Mesendoderm (in vitro differentiated cells): ENCODE measurements around the gene PDZD2.
"Not testable (repeated sequence)": the region's sequence is repeated elsewhere in the genome, so short reads cannot be mapped to it uniquely, and the experiment has no call there.

ENCODE experiments used
- DNase-seq: peaks from one replicate; pipeline ENCODE4 v3.0.0; 2013
- H2AK5ac ChIP-seq: 2 replicates; pipeline ENCODE4 v1.6.1; 2013; ENCODE audit warnings: low read length, inconsistent platforms
- H2BK120ac ChIP-seq: 2 replicates; pipeline ENCODE4 v1.6.1; 2013; ENCODE audit warnings: low read depth, mild to moderate bottlenecking, low read length, moderate library complexity, mixed read lengths
- H2BK15ac ChIP-seq: replicated peaks from 2 replicates; pipeline ENCODE4 v1.6.1; 2013; ENCODE audit warnings: low read depth, mild to moderate bottlenecking, moderate library complexity
- H2BK5ac ChIP-seq: 2 replicates; pipeline ENCODE4 v1.6.1; 2013; ENCODE audit warnings: low read length, inconsistent platforms
- H3K18ac ChIP-seq: 2 replicates; pipeline ENCODE4 v1.6.1; 2013; ENCODE audit warnings: mild to moderate bottlenecking, low read length, mixed read lengths
- H3K23ac ChIP-seq: one replicate; pipeline ENCODE4 v1.6.1; 2013; ENCODE audit warnings: low read length
- H3K27ac ChIP-seq: 2 replicates; pipeline ENCODE4 v1.5.1; 2013; ENCODE audit warnings: low read depth, mild to moderate bottlenecking, inconsistent platforms, low read length, moderate library complexity
- H3K27me3 ChIP-seq: 2 replicates; pipeline ENCODE4 v1.6.1; 2013; ENCODE audit warnings: low read length, control low read depth, mild to moderate bottlenecking, inconsistent platforms; ENCODE audit not compliant: insufficient read depth, poor library complexity
- H3K36me3 ChIP-seq: 2 replicates; pipeline ENCODE4 v1.6.1; 2013; ENCODE audit warnings: low read length, inconsistent platforms; ENCODE audit not compliant: control insufficient read depth, insufficient read depth
- H3K4ac ChIP-seq: one replicate; pipeline ENCODE4 v1.6.1; 2013; ENCODE audit warnings: low read depth, mild to moderate bottlenecking, low read length, moderate library complexity
- H3K4me1 ChIP-seq: 2 replicates; pipeline ENCODE4 v1.6.1; 2013; ENCODE audit warnings: low read depth, low read length, inconsistent platforms; ENCODE audit not compliant: control insufficient read depth
- H3K4me2 ChIP-seq: 2 replicates; pipeline ENCODE4 v1.6.1; 2013; ENCODE audit warnings: low read length
- H3K4me3 ChIP-seq: 2 replicates; pipeline ENCODE4 v1.5.1; 2013; ENCODE audit warnings: mild to moderate bottlenecking, low read length
- H3K56ac ChIP-seq: one replicate; pipeline ENCODE4 v1.6.1; 2013; ENCODE audit warnings: low read length
- H3K79me1 ChIP-seq: 2 replicates; pipeline ENCODE4 v1.6.1; 2013; ENCODE audit warnings: low read length, inconsistent platforms
- H3K79me2 ChIP-seq: 2 replicates; pipeline ENCODE4 v1.6.1; 2013; ENCODE audit warnings: mild to moderate bottlenecking, low read length; ENCODE audit not compliant: control insufficient read depth, insufficient read depth
- H3K9ac ChIP-seq: 2 replicates; pipeline ENCODE4 v1.6.1; 2013; ENCODE audit warnings: low read length, inconsistent platforms
- H4K5ac ChIP-seq: one replicate; pipeline ENCODE4 v1.6.1; 2013; ENCODE audit warnings: low read length
- H4K8ac ChIP-seq: one replicate; pipeline ENCODE4 v1.6.1; 2013; ENCODE audit warnings: low read depth, mild to moderate bottlenecking, control low read depth, low read length, moderate library complexity
- WGBS: extraction: QIAGEN DNeasy Blood & Tissue Kit; methylation state at CpG from one replicate; pipeline ENCODE4 v1.1.7; 2013; ENCODE audit warnings: low lambda C conversion rate, missing lambda C conversion rate; ENCODE audit not compliant: insufficient coverage; ENCODE audit errors: extremely low coverage; 5-methylcytosine and 5-hydroxymethylcytosine counted together

Gene PDZD2

DNA sequence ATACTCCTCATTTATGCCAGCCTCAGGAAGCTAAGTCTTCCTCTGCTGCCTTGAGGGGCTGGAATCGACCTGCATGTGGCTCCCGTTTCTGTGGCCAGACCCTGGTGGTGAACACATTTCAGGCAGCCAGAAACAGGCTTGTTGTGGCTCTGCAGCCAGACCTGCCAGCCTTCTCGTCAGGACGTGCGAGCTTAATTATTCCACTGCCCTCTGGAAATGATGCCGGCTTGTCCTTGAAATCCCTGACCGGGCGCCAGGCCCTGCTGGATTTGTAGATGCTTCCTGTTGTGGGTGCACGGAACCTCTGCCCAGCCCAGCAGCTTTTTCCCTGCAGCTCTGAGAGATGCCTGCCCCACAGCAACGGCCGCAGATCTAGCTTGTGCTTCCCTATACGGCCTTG is 41.6 kb downstream of the PDZD2 start:
- no peak overlapping the region for H2BK120ac ChIP-seq
- no peaks in the 10 kb centered on the region for H3K4me1 ChIP-seq
- no peak overlapping the region for H2BK15ac ChIP-seq
- no peak overlapping the region for H3K56ac ChIP-seq
- no peak overlapping the region for H2AK5ac ChIP-seq
- no peak for DNase-seq
- no peaks in the 10 kb centered on the region for H3K27me3 ChIP-seq
- H3K4me2 ChIP-seq = no peak overlapping the region
- H3K79me2 ChIP-seq = no peaks in the 10 kb centered on the region
- H3K9ac ChIP-seq = no peak overlapping the region
- no peak overlapping the region for H3K23ac ChIP-seq
- H3K18ac ChIP-seq = no peak overlapping the region
- no peak overlapping the region for H3K27ac ChIP-seq
- no peak overlapping the region for H3K4me3 ChIP-seq
- no peak overlapping the region for H2BK5ac ChIP-seq
- no peak overlapping the region for H3K4ac ChIP-seq
- no peaks in the 10 kb centered on the region for H3K36me3 ChIP-seq
- no peaks in the 10 kb centered on the region for H3K79me1 ChIP-seq
- no CpG with 5 or more reads among the region's 12 CpGs for WGBS
- no peak overlapping the region for H4K5ac ChIP-seq
- H4K8ac ChIP-seq = no peak overlapping the region

DNA sequence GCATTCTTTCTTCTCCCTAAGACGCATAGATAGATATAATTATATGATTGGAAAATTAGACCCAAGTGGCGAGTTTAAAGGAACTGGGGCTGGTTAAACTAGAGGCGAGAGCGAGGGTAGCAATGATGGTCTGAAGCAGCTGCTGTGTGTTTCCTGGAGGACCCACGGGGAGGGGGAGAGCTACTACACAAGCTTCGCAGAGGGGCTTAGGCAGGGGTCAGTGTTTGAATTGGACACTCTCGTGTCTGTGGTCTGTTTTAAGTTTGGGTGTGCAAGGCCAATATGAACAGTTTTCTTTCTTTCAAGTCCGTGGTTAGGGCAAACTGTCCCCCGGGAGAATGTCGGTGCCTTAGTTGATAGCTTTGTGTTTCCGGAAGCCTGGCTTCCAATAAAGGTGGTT is 43.1 kb downstream of the PDZD2 start:
- H3K4me3 ChIP-seq = no peak overlapping the region
- no peaks in the 10 kb centered on the region for H3K27me3 ChIP-seq
- H3K79me2 ChIP-seq = no peaks in the 10 kb centered on the region
- no peak overlapping the region for H2BK5ac ChIP-seq
- WGBS = no CpG with 5 or more reads among the region's 11 CpGs
- H3K23ac ChIP-seq = no peak overlapping the region
- no peaks in the 10 kb centered on the region for H3K36me3 ChIP-seq
- no peak for DNase-seq
- H2BK120ac ChIP-seq = no peak overlapping the region
- H2AK5ac ChIP-seq = no peak overlapping the region
- H3K27ac ChIP-seq = no peak overlapping the region
- H3K9ac ChIP-seq = no peak overlapping the region
- H4K5ac ChIP-seq = no peak overlapping the region
- no peak overlapping the region for H3K4ac ChIP-seq
- H3K4me1 ChIP-seq = no peaks in the 10 kb centered on the region
- no peak overlapping the region for H2BK15ac ChIP-seq
- no peak overlapping the region for H3K56ac ChIP-seq
- H4K8ac ChIP-seq = no peak overlapping the region
- no peak overlapping the region for H3K18ac ChIP-seq
- H3K4me2 ChIP-seq = no peak overlapping the region
- H3K79me1 ChIP-seq = no peaks in the 10 kb centered on the region

- H3K36me3 ChIP-seq = no peaks in the 10 kb centered on the region
- H3K27ac ChIP-seq = no peak overlapping the region
- H2BK120ac ChIP-seq = no peak overlapping the region
- H3K4me1 ChIP-seq = no peaks in the 10 kb centered on the region
- H2BK15ac ChIP-seq = no peak overlapping the region
- H3K79me1 ChIP-seq = no peaks in the 10 kb centered on the region
- no peak overlapping the region for H3K4ac ChIP-seq
- no peak overlapping the region for H2BK5ac ChIP-seq
- no peak overlapping the region for H3K23ac ChIP-seq
- H3K27me3 ChIP-seq = no peaks in the 10 kb centered on the region
- H3K79me2 ChIP-seq = no peaks in the 10 kb centered on the region
- no peak overlapping the region for H2AK5ac ChIP-seq
- no peak for DNase-seq
- H4K8ac ChIP-seq = no peak overlapping the region
- H4K5ac ChIP-seq = no peak overlapping the region
- H3K4me3 ChIP-seq = no peak overlapping the region
- H3K9ac ChIP-seq = no peak overlapping the region
- H3K18ac ChIP-seq = no peak overlapping the region
- H3K56ac ChIP-seq = no peak overlapping the region
- no peak overlapping the region for H3K4me2 ChIP-seq
- no CpG with 5 or more reads among the region's 6 CpGs for WGBS
Measured at GRCh38 chr5:31682851-31683250, 43.9 kb downstream of the PDZD2 start.

DNA sequence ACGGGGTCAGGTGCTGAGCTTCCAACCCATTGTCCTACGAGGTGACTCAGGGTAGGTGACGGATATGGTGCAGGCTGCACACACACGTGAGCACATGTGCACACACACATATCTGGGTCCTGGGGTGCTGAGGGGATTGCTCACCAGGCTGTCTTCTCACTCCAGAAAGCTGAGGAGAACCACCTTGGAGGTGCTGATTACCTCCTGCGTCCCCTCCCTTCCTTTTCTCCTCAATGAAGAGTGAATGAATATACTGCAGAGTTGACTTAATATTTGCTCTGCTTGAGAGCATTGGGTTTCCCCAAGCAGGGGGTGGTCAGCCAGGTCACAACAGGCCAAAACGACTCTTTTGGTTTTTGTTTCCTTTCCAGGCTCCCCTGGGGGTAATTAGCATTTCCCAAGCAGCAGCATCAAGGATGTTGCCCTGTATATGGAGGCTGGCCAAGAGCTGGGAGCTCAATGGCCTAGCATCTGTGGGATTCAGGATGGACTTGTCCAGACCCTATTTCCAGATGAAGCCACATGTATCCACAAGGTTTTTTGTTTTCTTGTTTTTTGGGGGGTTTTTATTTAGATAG is 49.7 kb downstream of the PDZD2 start:
- no peak for DNase-seq
- Histone ChIP-seq H4K8ac (no peak overlapping the region), H3K79me2 (no peaks in the 10 kb centered on the region), H3K36me3 (no peaks in the 10 kb centered on the region), H3K4me3 (no peak overlapping the region), H3K4me2 (no peak overlapping the region), H3K23ac (no peak overlapping the region), H2BK15ac (no peak overlapping the region), H3K4ac (no peak overlapping the region), H3K27me3 (no peaks in the 10 kb centered on the region), H2BK5ac (no peak overlapping the region), H3K79me1 (no peaks in the 10 kb centered on the region), H4K5ac (no peak overlapping the region), H2BK120ac (no peak overlapping the region), H3K18ac (no peak overlapping the region), H2AK5ac (no peak overlapping the region), H3K4me1 (no peaks in the 10 kb centered on the region), H3K27ac (no peak overlapping the region), H3K56ac (no peak overlapping the region), H3K9ac (no peak overlapping the region)
- no CpG with 5 or more reads among the region's 6 CpGs for WGBS

DNA sequence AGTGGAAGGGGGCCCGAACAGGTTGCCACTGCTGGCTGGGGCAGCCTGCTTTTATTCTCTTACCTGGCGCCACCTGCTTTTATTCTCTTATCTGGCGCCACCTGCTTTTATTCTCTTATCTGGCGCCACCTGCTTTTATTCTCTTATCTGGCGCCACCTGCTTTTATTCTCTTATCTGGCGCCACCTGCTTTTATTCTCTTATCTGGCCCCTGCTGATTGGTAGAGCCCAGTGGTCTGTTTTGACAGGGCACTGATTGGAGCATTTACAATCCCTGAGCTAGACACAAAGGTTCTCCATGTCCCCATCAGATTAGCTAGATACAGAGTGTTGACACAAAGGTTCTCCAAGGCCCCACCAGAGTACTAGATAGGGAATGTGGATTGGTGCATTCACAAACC is 52.5 kb downstream of the PDZD2 start:
- not testable (repeated sequence) for H4K5ac ChIP-seq, H3K27ac ChIP-seq, H3K18ac ChIP-seq, H3K56ac ChIP-seq, H3K27me3 ChIP-seq, H2BK120ac ChIP-seq, H2BK15ac ChIP-seq, H3K9ac ChIP-seq, H3K4ac ChIP-seq, H2AK5ac ChIP-seq, H3K36me3 ChIP-seq, H3K23ac ChIP-seq, H2BK5ac ChIP-seq, H3K79me1 ChIP-seq, H3K79me2 ChIP-seq, H3K4me2 ChIP-seq, H3K4me3 ChIP-seq, H4K8ac ChIP-seq, H3K4me1 ChIP-seq
- WGBS = no CpG with 5 or more reads among the region's 6 CpGs
- DNase-seq = peak; percentile 64

GRCh38 chr5:31692561-31693221 is 53.8 kb downstream of the PDZD2 start:
- no peak overlapping the region for H3K18ac ChIP-seq
- H4K5ac ChIP-seq = no peak overlapping the region
- no peaks in the 10 kb centered on the region for H3K79me1 ChIP-seq
- no CpG with 5 or more reads among the region's 17 CpGs for WGBS
- no peak overlapping the region for H2BK120ac ChIP-seq
- H3K4me1 ChIP-seq = no peaks in the 10 kb centered on the region
- H3K56ac ChIP-seq = no peak overlapping the region
- no peaks in the 10 kb centered on the region for H3K36me3 ChIP-seq
- no peak overlapping the region for H3K4ac ChIP-seq
- no peak overlapping the region for H3K23ac ChIP-seq
- no peak overlapping the region for H3K4me2 ChIP-seq
- no peak overlapping the region for H3K27ac ChIP-seq
- H4K8ac ChIP-seq = no peak overlapping the region
- no peak overlapping the region for H2BK15ac ChIP-seq
- no peak for DNase-seq
- no peak overlapping the region for H2BK5ac ChIP-seq
- no peaks in the 10 kb centered on the region for H3K27me3 ChIP-seq
- H3K79me2 ChIP-seq = no peaks in the 10 kb centered on the region
- H3K9ac ChIP-seq = no peak overlapping the region
- no peak overlapping the region for H3K4me3 ChIP-seq
- H2AK5ac ChIP-seq = no peak overlapping the region
